ENCODE measurements around the gene TRPC1. TPM values are rescaled to one million over a fixed set of nuclear protein-coding genes. Genes with fewer than 3 reads are reported as not detected.
A peak's percentile ranks its signal among the peaks of the same experiment; 100 is the strongest.

TRPC1 gene
- total RNA-seq, 6 experiments from 2014 or later = 8.9 to 14.6 (median 11.1) TPM

DNA sequence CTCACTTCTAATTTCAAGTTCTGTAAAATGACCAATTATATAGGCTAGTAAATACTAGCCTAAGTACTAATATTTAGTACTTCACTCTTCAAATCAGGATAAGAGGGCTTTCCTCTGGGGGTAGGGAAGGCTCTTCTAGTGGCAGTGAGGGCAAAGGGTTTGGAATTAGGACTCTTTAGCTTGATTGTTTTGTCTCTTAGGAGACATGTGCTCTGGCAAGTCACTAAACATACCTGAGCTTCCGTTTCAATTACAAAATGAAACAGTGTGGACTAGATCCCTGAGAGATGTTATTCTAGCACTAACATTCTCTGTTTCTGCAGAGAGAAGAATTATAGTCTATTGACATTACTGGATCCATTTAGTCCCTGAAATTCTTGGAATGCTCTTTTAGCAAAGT is 93.5 kb downstream of the TRPC1 start:
- TF ChIP-seq, protein P1, sequence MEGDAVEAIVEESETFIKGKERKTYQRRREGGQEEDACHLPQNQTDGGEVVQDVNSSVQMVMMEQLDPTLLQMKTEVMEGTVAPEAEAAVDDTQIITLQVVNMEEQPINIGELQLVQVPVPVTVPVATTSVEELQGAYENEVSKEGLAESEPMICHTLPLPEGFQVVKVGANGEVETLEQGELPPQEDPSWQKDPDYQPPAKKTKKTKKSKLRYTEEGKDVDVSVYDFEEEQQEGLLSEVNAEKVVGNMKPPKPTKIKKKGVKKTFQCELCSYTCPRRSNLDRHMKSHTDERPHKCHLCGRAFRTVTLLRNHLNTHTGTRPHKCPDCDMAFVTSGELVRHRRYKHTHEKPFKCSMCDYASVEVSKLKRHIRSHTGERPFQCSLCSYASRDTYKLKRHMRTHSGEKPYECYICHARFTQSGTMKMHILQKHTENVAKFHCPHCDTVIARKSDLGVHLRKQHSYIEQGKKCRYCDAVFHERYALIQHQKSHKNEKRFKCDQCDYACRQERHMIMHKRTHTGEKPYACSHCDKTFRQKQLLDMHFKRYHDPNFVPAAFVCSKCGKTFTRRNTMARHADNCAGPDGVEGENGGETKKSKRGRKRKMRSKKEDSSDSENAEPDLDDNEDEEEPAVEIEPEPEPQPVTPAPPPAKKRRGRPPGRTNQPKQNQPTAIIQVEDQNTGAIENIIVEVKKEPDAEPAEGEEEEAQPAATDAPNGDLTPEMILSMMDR (IDR thresholded peaks at IDR 0.05) = no peak

DNA sequence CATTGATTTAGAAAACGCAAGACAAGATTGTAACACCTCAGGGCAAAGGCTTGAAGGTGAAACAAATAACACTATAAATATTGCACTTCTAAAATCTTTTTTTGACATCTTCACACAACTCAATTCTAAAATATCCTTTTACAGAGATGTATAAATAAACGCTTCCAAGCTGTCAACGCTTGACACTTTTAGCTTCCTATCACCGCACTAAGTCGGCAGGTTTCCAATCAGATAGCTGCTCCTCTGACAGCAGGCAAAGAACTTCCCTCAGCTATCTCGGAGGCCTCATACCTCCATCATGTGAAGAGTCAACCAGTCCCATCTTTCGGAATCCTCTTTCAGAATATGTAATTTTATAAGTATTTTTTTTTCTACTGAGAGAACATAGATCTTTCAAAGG is 94.1 kb downstream of the TRPC1 start:
- Mint-ChIP-seq H3K27me3 (ENCODE audit: insufficient read depth) (peaks cover 1% of the 10 kb centered on the region), H3K27ac (no peak overlapping the region), H3K4me3 (no peak overlapping the region)

More for the DNA sequence above, 93.5 kb downstream of the TRPC1 start:
- Mint-ChIP-seq H3K36me3 (ENCODE audit: low read depth) (no peaks in the 10 kb centered on the region; the same call in 1 of the 2 replicates), H3K4me1 (ENCODE audit: low read depth) (no peaks in the 10 kb centered on the region), H3K27me3 (ENCODE audit: insufficient read depth) (peaks cover 1% of the 10 kb centered on the region), H3K4me3 (no peak overlapping the region), H3K27ac (no peak overlapping the region), H3K9me3 (no peaks in the 10 kb centered on the region)
- no peak for DNase-seq

DNA sequence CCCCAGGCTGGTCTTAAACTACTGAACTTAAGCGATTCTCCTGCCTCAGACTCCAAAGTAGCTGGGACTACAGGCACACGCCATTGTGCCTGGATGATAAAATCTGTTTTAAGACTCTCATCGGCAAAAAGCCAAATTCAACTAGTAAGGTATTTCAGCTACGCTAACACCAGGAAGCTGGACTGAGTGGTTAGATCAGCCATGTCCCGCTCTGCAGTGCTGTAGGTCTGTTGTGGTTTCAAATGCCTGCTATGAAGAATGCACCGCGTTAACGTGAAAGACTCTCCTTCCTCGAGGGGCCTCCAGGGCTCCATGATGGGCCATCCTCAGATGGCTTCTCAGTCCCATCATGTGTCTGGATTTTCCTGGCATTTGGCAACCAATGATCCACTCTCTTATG is 94.8 kb downstream of the TRPC1 start:
- Mint-ChIP-seq H3K9me3 (no peaks in the 10 kb centered on the region), H3K27me3 (ENCODE audit: insufficient read depth) (peaks cover 1% of the 10 kb centered on the region), H3K4me3 (no peak overlapping the region), H3K27ac (no peak overlapping the region), H3K4me1 (ENCODE audit: low read depth) (no peaks in the 10 kb centered on the region), H3K36me3 (ENCODE audit: low read depth) (no peaks in the 10 kb centered on the region; the same call in 1 of the 2 replicates)
- no peak for DNase-seq
- TF ChIP-seq, protein P1 (IDR thresholded peaks at IDR 0.05) = no peak

More for the DNA sequence above, 94.1 kb downstream of the TRPC1 start:
- Mint-ChIP-seq H3K9me3 (no peaks in the 10 kb centered on the region), H3K4me1 (ENCODE audit: low read depth) (no peaks in the 10 kb centered on the region), H3K36me3 (ENCODE audit: low read depth) (no peaks in the 10 kb centered on the region; the same call in 1 of the 2 replicates)
- no peak for DNase-seq
- TF ChIP-seq, protein P1 (IDR thresholded peaks at IDR 0.05) = no peak

DNA sequence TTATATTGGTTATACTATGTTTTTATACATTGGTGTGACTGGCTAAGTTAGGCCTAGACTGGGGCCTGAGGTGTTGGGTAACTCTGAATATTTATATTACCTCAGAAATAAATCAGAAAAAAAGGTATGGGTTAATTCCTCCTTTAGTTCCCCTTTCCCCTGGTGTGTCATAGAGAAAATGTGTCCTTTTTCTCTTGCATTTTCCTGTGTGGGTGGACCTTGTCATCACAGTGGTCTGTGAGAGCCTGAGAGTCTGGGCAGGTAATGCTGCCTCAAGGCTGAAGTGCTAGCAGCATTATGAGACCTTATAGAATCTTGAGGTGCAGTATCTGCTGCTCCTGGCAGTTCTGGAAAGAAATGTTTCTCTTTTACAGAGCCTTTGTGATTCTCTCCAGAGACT is 95.3 kb downstream of the TRPC1 start:
- no peak for DNase-seq
- Mint-ChIP-seq H3K4me1 (ENCODE audit: low read depth) (no peaks in the 10 kb centered on the region), H3K4me3 (no peak overlapping the region), H3K36me3 (ENCODE audit: low read depth) (no peaks in the 10 kb centered on the region; the same call in 1 of the 2 replicates), H3K9me3 (no peaks in the 10 kb centered on the region), H3K27me3 (ENCODE audit: insufficient read depth) (peaks cover 1% of the 10 kb centered on the region), H3K27ac (no peak overlapping the region)
- TF ChIP-seq, protein P1 (IDR thresholded peaks at IDR 0.05) = no peak

DNA sequence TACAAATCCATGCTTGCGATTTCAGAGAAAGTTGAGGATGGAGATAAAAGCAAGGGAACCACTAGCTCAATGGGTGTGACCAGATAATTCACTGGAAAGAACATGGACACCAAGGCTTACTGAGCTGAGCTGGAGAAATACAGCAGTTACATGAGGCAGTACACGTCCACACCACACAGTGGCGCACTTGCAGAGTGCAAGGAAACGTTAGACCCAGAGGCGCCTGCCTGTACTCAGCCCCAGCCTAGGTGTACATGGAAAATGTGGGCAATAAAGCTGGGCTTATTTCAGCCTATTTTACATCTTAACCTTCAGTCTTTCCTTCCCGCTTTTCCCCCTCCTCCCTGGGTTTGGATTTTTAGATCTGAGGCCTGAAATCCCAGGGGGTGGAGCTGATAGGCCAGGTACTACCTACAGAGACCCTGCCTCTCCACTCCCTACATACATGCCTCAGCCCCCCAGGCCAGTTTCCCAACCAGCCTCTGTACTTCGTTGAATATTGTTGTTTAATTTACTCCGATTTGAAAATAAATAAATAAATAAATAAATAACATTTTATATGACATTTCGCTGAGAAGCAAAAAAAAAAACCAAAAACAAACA is 105.0 kb downstream of the TRPC1 start:
- TF ChIP-seq, protein P1 (IDR thresholded peaks at IDR 0.05) = peak; percentile 92
- no peaks in the 10 kb centered on the region for H3K36me3 Mint-ChIP-seq (ENCODE audit: low read depth)
- no peak overlapping the region for H3K27ac Mint-ChIP-seq
- no peaks in the 10 kb centered on the region; the same call in 1 of the 2 replicates for H3K4me1 Mint-ChIP-seq (ENCODE audit: low read depth)
- peak; percentile 63 for DNase-seq
- no peaks in the 10 kb centered on the region for H3K9me3 Mint-ChIP-seq
- H3K4me3 Mint-ChIP-seq = no peak overlapping the region
- H3K27me3 Mint-ChIP-seq (ENCODE audit: insufficient read depth) = peaks cover 28% of the 10 kb centered on the region
